NCI-H2081 (cell line): Measurements from ENCODE around the gene IRF1.

ENCODE experiments used
- DNase-seq, 2 experiments: peaks; one replicate each; lab custom pipeline; 2025; lab: John Stamatoyannopoulos, UW

The IRF1 gene

GRCh38 chr5:132461569-132462070 is 29.0 kb downstream of the IRF1 start:
- no peak for DNase-seq

GRCh38 chr5:132460846-132461568 is 29.6 kb downstream of the IRF1 start:
- DNase-seq: no peak

GRCh38 chr5:132459983-132460838 is 30.4 kb downstream of the IRF1 start:
- peak; percentile 46 to 79 for DNase-seq

- DNase-seq: no peak
Observed at GRCh38 chr5:132459031-132459982, 31.3 kb downstream of the IRF1 start.

GRCh38 chr5:132458651-132459030 is 31.9 kb downstream of the IRF1 start:
- no peak for DNase-seq

- no peak for DNase-seq
Observed at GRCh38 chr5:132458226-132458560, 32.4 kb downstream of the IRF1 start.

- no peak for DNase-seq
Observed at GRCh38 chr5:132457371-132458225, 33.0 kb downstream of the IRF1 start.

- no peak for DNase-seq
Observed at GRCh38 chr5:132456987-132457361, 33.6 kb downstream of the IRF1 start.

- DNase-seq: no peak
Observed at GRCh38 chr5:132456296-132456986, 34.1 kb downstream of the IRF1 start.

- DNase-seq: no peak
Observed at GRCh38 chr5:132455614-132456115, 34.9 kb downstream of the IRF1 start.

- no peak for DNase-seq
Observed at GRCh38 chr5:132454361-132454760, 36.2 kb downstream of the IRF1 start.

GRCh38 chr5:132451387-132451786 is 39.2 kb downstream of the IRF1 start:
- DNase-seq: no peak

- DNase-seq: no peak
Observed at GRCh38 chr5:132449060-132449459, 41.5 kb downstream of the IRF1 start.

- no peak for DNase-seq
Observed at GRCh38 chr5:132447196-132447595, 43.4 kb downstream of the IRF1 start.

GRCh38 chr5:132446621-132447020 is 44.0 kb downstream of the IRF1 start:
- peak in 1 of 2 experiments; percentile 4 for DNase-seq

GRCh38 chr5:132445930-132446329 is 44.6 kb downstream of the IRF1 start:
- DNase-seq: no peak

- no peak for DNase-seq
Observed at GRCh38 chr5:132445640-132445923, 45.0 kb downstream of the IRF1 start.

GRCh38 chr5:132444841-132445639 is 45.5 kb downstream of the IRF1 start:
- DNase-seq: no peak

GRCh38 chr5:132444061-132444460 is 46.5 kb downstream of the IRF1 start:
- peak in 1 of 2 experiments; percentile 6 for DNase-seq
